GDM1 (cell line): Measurements from ENCODE around the gene SEC31A.
"Not testable (repeated sequence)": the region's sequence is repeated elsewhere in the genome, so short reads cannot be mapped to it uniquely, and the experiment has no call there.

ENCODE experiments used
- DNase-seq: peaks from one replicate; lab custom pipeline; 2025; lab: John Stamatoyannopoulos, UW

The SEC31A gene

GRCh38 chr4:82890901-82891706 is at the start of gene SEC31A:
TSS of gene SEC31A (minus strand) at chr4:82891153. CDS start at chr4:82881936, 9,217 bp downstream.
- DNase-seq = peak; percentile 92

GRCh38 chr4:82939414-82939813 is 48.5 kb upstream of the SEC31A start:
- no peak for DNase-seq

- no peak for DNase-seq
These were observed 43.5 kb upstream of the SEC31A start for GRCh38 chr4:82934441-82934840.

GRCh38 chr4:82930848-82931755 is 40.1 kb upstream of the SEC31A start:
- no peak for DNase-seq

GRCh38 chr4:82921795-82922194 is 30.8 kb upstream of the SEC31A start:
- no peak for DNase-seq

GRCh38 chr4:82919386-82919785 is 28.4 kb upstream of the SEC31A start:
- no peak for DNase-seq

GRCh38 chr4:82918091-82918490 is 27.1 kb upstream of the SEC31A start:
- no peak for DNase-seq

- not testable (repeated sequence) for DNase-seq
These were observed 23.0 kb upstream of the SEC31A start for GRCh38 chr4:82913968-82914367.

GRCh38 chr4:82913305-82913704 is 22.4 kb upstream of the SEC31A start:
- DNase-seq = no peak

GRCh38 chr4:82909326-82909725 is 18.4 kb upstream of the SEC31A start:
- DNase-seq = no peak

GRCh38 chr4:82906469-82906868 is 15.5 kb upstream of the SEC31A start:
- no peak for DNase-seq

GRCh38 chr4:82905205-82905604 is 14.3 kb upstream of the SEC31A start:
- no peak for DNase-seq

GRCh38 chr4:82903737-82904136 is 12.8 kb upstream of the SEC31A start:
- no peak for DNase-seq

- DNase-seq = no peak
These were observed 10.3 kb upstream of the SEC31A start for GRCh38 chr4:82901183-82901718.

- DNase-seq = peak; percentile 99
These were observed 9.6 kb upstream of the SEC31A start, which contains the start of gene THAP9 for GRCh38 chr4:82900411-82901182. TSS of gene THAP9 (plus strand) at chr4:82900735. CDS start at chr4:82900803, 68 bp downstream.

GRCh38 chr4:82900066-82900410 is 9.1 kb upstream of the SEC31A start:
- DNase-seq = no peak

GRCh38 chr4:82899374-82900065 is 8.6 kb upstream of the SEC31A start:
- no peak for DNase-seq

- DNase-seq = no peak
These were observed 7.6 kb upstream of the SEC31A start for GRCh38 chr4:82898322-82899243.

GRCh38 chr4:82896755-82897154 is 5.8 kb upstream of the SEC31A start:
- DNase-seq = no peak

- DNase-seq = no peak
These were observed 3.0 kb upstream of the SEC31A start for GRCh38 chr4:82893942-82894341.
